Endodermal cell (in vitro differentiated cells): ENCODE data around the gene COL15A1. TPM values are rescaled to one million over a fixed set of nuclear protein-coding genes. Genes with fewer than 3 reads are reported as not detected.

ENCODE experiments used
- DNase-seq: peaks from one replicate; pipeline ENCODE4 v3.0.0-alpha.2; 2017
- H3K27ac ChIP-seq: 2 replicates; pipeline ENCODE4 v1.5.1; 2013; ENCODE audit warnings: mild to moderate bottlenecking, low read depth, low read length, moderate library complexity
- H3K27me3 ChIP-seq: 2 replicates; pipeline ENCODE4 v1.6.1; 2013; ENCODE audit warnings: mild to moderate bottlenecking, low read length, moderate library complexity; ENCODE audit not compliant: insufficient read depth, control insufficient read depth, poor library complexity, severe bottlenecking
- H3K36me3 ChIP-seq: 2 replicates; pipeline ENCODE4 v1.7.0; 2013; ENCODE audit warnings: mild to moderate bottlenecking, low read length, moderate library complexity; ENCODE audit not compliant: control insufficient read depth, insufficient read depth
- H3K4me1 ChIP-seq: one replicate; pipeline ENCODE4 v1.7.0; 2013; ENCODE audit warnings: low read length; ENCODE audit not compliant: control insufficient read depth, insufficient read depth
- H3K4me3 ChIP-seq: 2 replicates; pipeline ENCODE4 v1.5.1; 2013; ENCODE audit warnings: mild to moderate bottlenecking, low read length, moderate library complexity
- H3K9ac ChIP-seq: 2 replicates; pipeline ENCODE4 v1.6.1; 2013; ENCODE audit warnings: mild to moderate bottlenecking, low read length, moderate library complexity; ENCODE audit not compliant: poor library complexity, severe bottlenecking; ENCODE audit errors: extremely low read depth
- H3K9me3 ChIP-seq: 2 replicates; pipeline ENCODE4 v1.6.1; 2013; ENCODE audit warnings: mild to moderate bottlenecking, low read length, moderate library complexity; ENCODE audit not compliant: control insufficient read depth
- H3K27ac Mint-ChIP-seq: 2 replicates; pipeline ENCODE4 v1.8.0; 2020; ENCODE audit warnings: mixed read lengths
- H3K27me3 Mint-ChIP-seq: 2 replicates; pipeline ENCODE4 v1.8.0; 2021; ENCODE audit warnings: mild to moderate bottlenecking, mixed read lengths; ENCODE audit not compliant: insufficient read depth
- H3K36me3 Mint-ChIP-seq: 2 replicates; pipeline ENCODE4 v1.8.0; 2020; ENCODE audit warnings: low read depth, mixed read lengths
- H3K4me1 Mint-ChIP-seq: 2 replicates; pipeline ENCODE4 v1.8.0; 2020; ENCODE audit warnings: mixed read lengths
- H3K4me3 Mint-ChIP-seq: 2 replicates; pipeline ENCODE4 v1.8.0; 2020; ENCODE audit warnings: mild to moderate bottlenecking, moderate library complexity, mixed read lengths
- H3K9me3 Mint-ChIP-seq: 2 replicates; pipeline ENCODE4 v1.8.0; 2020; ENCODE audit warnings: mild to moderate bottlenecking, mixed read lengths
- WGBS, 2 experiments: methylation state at CpG; one replicate each; pipeline versions ENCODE4 v1.1.5 to v1.1.7; 2013; ENCODE audit warnings: missing lambda C conversion rate in 2 of 2, mixed read lengths in 1 of 2; ENCODE audit not compliant: insufficient coverage in 1 of 2, insufficient read length in 1 of 2; 5-methylcytosine and 5-hydroxymethylcytosine counted together
- total RNA-seq, 2 donors: library from RNA; stranded (reverse); fragmentation: NEBNext Ultra II Directional in 1 of 2; extraction: Animal tissue kit (Norgen Biotek cat#: 25700) in 1 of 2; gene quantifications; 2 replicates in 1 of 2; 3 replicates in 1 of 2; pipeline ENCODE4 v1.2.1, GENCODE V29; 2021
- TF ChIP-seq, protein P1 (sequence below): fragments of 200-600 bp; sonication (generic); conservative IDR thresholded peaks from 2 replicates; pipeline ENCODE4 v1.5.0; 2021; ENCODE audit warnings: antibody characterized with exemption, mild to moderate bottlenecking

COL15A1 gene
- total RNA-seq, 2 donors from 2014 or later = 0.27 TPM; not detected in 1

DNA sequence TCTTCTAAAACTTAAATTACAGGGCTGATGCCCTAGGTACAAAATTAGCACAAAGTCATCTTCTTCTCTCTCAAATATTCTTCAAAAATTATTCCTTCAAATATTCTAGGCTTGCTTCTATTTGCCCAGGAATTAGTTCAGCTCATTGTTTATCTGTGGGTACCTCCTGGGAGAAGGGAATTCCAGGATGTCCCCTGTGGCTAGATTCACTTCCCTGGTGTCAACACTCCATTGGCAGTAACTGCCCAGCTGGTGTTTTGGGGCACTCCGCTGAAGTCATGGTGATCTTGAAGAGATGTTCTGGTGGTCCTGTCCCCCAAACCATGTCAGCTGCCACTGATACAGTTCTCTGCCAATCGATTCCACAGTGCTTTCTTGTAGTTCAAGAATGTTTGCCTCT, 135.0 kb downstream of the COL15A1 start:
- WGBS, 2 experiments = 75 to 84% methylated on average over 2 of the region's 2 CpGs
- Histone ChIP-seq H3K9ac (no peak overlapping the region), H3K27me3 (no peaks in the 10 kb centered on the region), H3K4me1 (peaks cover 11% of the 10 kb centered on the region), H3K9me3 (peaks cover 17% of the 10 kb centered on the region), H3K4me3 (no peak overlapping the region), H3K27ac (no peak overlapping the region), H3K36me3 (no peaks in the 10 kb centered on the region)
- H3K4me3 Mint-ChIP-seq = no peak overlapping the region
- no peak for DNase-seq
- peaks cover 10% of the 10 kb centered on the region for H3K9me3 Mint-ChIP-seq
- peaks cover 3% of the 10 kb centered on the region for H3K27me3 Mint-ChIP-seq
- TF ChIP-seq, protein P1, sequence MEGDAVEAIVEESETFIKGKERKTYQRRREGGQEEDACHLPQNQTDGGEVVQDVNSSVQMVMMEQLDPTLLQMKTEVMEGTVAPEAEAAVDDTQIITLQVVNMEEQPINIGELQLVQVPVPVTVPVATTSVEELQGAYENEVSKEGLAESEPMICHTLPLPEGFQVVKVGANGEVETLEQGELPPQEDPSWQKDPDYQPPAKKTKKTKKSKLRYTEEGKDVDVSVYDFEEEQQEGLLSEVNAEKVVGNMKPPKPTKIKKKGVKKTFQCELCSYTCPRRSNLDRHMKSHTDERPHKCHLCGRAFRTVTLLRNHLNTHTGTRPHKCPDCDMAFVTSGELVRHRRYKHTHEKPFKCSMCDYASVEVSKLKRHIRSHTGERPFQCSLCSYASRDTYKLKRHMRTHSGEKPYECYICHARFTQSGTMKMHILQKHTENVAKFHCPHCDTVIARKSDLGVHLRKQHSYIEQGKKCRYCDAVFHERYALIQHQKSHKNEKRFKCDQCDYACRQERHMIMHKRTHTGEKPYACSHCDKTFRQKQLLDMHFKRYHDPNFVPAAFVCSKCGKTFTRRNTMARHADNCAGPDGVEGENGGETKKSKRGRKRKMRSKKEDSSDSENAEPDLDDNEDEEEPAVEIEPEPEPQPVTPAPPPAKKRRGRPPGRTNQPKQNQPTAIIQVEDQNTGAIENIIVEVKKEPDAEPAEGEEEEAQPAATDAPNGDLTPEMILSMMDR = no peak
- peaks cover 26% of the 10 kb centered on the region for H3K4me1 Mint-ChIP-seq
- no peak overlapping the region for H3K27ac Mint-ChIP-seq
- H3K36me3 Mint-ChIP-seq = no peaks in the 10 kb centered on the region

DNA sequence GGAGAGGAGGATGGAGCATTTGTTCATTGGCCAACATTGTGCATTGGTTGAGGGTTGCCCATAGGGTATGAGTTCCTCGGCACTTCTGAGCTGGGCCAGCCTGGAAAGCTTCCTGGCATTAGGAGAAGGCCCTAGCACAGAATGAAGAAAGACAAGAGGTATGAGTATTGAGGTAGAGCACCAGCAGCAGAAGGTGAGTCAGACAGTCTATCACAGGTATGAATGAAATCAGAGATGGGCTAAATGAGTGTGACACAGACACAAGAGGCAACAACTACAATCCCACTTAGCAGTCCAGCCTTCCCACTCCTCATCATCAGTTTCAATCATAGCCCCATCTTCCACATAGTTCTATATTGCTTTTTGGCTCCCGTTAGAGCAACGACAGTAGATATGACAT, 135.8 kb downstream of the COL15A1 start:
- Histone ChIP-seq H3K36me3 (no peaks in the 10 kb centered on the region), H3K9ac (no peak overlapping the region), H3K27ac (no peak overlapping the region), H3K4me3 (no peak overlapping the region), H3K27me3 (no peaks in the 10 kb centered on the region), H3K4me1 (peaks cover 11% of the 10 kb centered on the region), H3K9me3 (peaks cover 19% of the 10 kb centered on the region)
- WGBS, 2 experiments = 89 to 95% methylated on average over 1 to 3 of the region's 3 CpGs
- TF ChIP-seq, protein P1 = no peak
- H3K9me3 Mint-ChIP-seq = peaks cover 10% of the 10 kb centered on the region
- peaks cover 26% of the 10 kb centered on the region for H3K4me1 Mint-ChIP-seq
- no peak overlapping the region for H3K4me3 Mint-ChIP-seq
- DNase-seq = no peak
- no peaks in the 10 kb centered on the region for H3K36me3 Mint-ChIP-seq
- H3K27me3 Mint-ChIP-seq = peaks cover 3% of the 10 kb centered on the region
- H3K27ac Mint-ChIP-seq = no peak overlapping the region

DNA sequence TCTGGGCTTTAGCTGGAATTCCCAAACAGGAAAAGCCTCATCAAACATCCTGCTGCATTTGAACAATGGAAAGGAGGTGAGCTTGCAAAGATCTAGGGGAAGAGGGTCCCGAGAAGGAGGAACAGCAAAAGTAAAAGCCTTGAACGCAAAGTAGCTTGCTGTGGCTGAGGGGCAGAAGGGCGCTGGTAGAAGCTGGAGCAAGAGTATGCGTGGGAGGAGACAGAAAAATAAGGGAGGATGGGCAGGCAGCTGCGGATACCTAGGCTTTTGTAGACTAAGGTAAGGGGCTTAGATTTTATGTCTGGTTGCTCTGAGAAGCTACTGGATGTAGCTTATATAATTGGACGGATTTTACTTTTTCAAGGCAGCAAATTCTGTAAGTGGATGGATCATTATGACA, 139.3 kb downstream of the COL15A1 start:
- H3K36me3 ChIP-seq = no peaks in the 10 kb centered on the region
- H3K4me1 Mint-ChIP-seq = peaks cover 12% of the 10 kb centered on the region
- H3K4me3 ChIP-seq = peak overlapping the region; percentile 20
- no peak for DNase-seq
- H3K9me3 Mint-ChIP-seq = peaks cover 11% of the 10 kb centered on the region
- no peaks in the 10 kb centered on the region for H3K36me3 Mint-ChIP-seq
- WGBS, 2 experiments = 86 to 87% methylated on average over 4 to 6 of the region's 6 CpGs
- no peak overlapping the region for H3K27ac Mint-ChIP-seq
- H3K4me3 Mint-ChIP-seq = no peak overlapping the region
- no peaks in the 10 kb centered on the region for H3K27me3 ChIP-seq
- H3K9me3 ChIP-seq = peaks cover 19% of the 10 kb centered on the region
- H3K9ac ChIP-seq = no peak overlapping the region
- peaks cover 4% of the 10 kb centered on the region for H3K4me1 ChIP-seq
- no peak overlapping the region for H3K27ac ChIP-seq
- TF ChIP-seq, protein P1 = no peak
- peaks cover 3% of the 10 kb centered on the region for H3K27me3 Mint-ChIP-seq
